ENCODE results near the gene IGIP.
A peak's percentile ranks its signal among the peaks of the same experiment; 100 is the strongest.

The IGIP gene

DNA sequence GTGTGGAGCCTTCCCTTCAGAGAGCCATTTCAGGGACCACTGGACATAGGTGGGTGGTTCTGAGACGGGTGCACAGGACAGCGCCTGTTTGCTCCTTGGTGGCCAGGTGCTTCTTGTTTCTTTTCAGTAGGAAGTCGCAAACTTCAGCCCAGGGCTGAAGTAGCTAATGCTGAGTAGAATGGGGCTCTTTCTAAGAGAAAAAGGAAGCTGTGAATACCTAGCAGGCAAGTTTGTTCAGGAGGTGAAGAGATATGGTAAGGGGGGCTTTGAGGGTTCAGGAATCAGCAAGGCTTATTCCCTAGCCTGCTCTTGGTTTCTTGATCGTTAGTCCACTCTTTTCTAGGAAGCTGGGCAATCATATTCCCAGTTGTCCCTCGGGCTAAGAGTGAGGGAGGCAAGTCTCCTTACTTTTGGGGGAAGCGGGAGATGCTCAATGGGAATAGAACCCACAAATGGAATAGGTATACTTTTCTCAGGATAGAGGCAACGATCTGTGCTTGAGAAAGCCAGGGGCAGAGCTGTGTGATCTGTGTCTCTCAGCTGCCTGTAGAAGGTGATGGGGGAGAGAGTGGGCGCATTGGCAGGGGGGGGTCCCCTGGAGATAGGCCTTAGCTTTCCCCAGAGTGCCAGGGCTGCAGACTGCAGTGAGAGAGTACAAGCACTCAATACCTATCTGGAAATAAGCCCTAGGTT is 13.7 kb upstream of the IGIP start:
- no peak for DNase-seq

DNA sequence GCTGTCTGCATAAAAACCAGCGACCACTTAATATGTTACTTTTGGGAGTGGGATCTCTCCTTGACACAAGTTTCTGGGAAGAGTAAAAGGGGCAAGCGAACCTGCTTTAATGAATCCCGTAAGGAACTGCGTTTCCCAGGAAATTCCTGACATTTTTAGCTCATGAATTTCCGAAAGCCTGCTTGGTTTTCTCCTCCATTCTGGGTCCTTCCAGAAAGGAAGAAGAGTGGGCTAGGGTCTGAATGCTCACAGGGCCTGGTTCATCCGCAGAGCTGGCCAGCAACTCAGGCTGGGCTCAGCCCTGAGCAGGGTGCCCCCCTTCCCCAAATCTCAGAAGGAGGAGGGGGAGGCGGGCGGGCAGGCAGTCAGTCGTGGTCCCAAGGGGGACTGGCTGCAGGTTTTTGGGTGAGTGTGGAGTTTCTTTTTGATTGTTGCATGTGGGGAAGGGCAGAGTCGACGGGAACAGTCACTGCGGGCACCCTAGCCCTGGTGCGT is 13.0 kb upstream of the IGIP start:
- no peak for DNase-seq

DNA sequence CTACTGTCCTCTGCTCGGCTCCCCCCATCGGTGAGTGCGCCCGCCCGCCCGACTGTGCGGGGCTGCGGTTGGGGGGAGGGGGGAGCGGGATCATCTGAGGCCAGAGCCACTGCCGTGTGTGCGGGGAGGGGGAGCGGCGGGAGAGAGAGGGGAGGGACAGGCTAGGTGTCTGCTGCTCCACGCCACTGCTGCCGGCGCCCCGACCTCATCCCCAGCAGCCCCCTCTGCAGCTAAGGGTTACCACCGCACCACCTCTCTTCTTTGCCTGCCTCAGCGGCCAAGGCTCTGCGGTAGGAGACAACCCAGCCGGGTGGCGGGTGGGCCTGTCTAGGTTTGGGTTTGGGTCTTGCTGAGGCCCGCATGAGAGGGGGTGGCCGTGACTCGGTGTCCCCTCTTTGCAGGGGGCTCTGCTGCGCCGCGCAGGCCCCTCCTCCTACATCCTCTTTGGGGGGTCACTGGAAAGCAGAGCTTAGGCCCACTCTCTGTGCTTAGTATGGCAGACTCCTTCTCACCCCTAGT is 12.5 kb upstream of the IGIP start:
- no peak for DNase-seq

DNA sequence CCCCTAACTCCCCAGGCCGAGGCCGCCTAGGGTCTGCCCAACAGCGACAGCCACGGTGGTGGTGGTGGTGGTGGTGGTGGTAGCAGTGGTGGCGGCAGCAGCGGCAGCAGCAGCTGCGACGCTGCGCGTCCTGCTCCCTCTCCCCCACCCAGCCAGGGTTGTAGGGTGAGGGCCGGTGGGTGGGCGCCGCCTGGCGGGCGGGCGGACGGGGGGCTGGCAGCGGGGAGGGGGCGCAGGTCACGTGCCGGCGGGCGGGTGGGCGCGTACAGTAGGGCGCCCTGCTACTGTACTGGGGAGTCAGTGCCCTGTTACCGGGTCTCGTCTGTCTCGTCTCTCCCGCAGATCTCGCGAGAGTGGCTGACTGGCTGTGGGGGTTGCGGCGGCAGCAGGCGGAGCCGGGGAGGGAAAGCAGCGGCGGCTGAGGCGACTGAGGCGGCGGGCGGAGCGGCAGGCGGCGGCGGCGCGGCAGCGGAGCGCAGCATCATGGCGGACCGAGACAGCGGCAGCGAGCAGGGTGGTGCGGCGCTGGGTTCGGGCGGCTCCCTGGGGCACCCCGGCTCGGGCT is 12.0 kb upstream of the IGIP start, which contains the start of gene PURA:
Gene PURA (plus strand): TSS at position 411 of the 565 bp plus-strand sequence. CDS start 73 bp downstream, at position 484.
- peak; percentile 95 for DNase-seq

DNA sequence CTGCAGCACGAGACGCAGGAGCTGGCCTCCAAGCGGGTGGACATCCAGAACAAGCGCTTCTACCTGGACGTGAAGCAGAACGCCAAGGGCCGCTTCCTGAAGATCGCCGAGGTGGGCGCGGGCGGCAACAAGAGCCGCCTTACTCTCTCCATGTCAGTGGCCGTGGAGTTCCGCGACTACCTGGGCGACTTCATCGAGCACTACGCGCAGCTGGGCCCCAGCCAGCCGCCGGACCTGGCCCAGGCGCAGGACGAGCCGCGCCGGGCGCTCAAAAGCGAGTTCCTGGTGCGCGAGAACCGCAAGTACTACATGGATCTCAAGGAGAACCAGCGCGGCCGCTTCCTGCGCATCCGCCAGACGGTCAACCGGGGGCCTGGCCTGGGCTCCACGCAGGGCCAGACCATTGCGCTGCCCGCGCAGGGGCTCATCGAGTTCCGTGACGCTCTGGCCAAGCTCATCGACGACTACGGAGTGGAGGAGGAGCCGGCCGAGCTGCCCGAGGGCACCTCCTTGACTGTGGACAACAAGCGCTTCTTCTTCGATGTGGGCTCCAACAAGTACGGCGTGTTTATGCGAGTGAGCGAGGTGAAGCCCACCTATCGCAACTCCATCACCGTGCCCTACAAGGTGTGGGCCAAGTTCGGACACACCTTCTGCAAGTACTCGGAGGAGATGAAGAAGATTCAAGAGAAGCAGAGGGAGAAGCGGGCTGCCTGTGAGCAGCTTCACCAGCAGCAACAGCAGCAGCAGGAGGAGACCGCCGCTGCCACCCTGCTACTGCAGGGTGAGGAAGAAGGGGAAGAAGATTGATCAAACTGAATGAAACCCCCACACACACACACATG is 11.2 kb upstream of the IGIP start:
- peak; percentile 57 for DNase-seq

DNA sequence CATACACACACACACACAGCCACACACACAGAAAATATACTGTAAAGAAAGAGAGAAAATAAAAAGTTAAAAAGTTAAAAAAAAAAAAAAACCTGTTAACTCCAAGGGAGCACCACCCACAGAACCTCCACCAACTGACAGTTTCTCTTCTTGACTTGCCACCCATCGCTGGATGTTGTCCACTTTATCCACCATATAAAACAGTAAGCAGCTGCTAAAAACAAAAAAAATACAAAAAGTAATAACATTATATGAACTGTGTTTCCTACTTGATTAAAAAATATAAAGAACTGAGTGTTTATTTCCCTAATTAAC is 10.6 kb upstream of the IGIP start:
- no peak for DNase-seq

DNA sequence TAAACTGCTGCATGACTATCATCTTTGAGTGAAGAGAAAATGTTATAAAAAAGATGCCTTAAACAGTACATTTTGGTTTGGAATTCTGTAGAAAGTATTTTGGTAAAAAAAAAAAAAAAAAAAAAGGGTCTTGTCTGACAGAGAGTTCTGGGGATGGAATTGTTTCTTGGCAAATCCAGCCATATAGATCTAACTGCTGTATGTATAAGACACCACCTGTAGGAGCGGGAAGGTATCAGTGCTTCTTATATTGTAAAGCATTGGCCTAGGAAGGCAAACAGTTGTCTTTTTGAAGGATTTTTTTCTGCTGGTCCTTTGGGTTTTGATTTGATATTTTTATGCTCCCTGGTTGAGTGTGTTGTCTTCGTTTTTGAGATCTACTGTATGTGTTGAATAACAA is 9.0 kb upstream of the IGIP start:
- no peak for DNase-seq

DNA sequence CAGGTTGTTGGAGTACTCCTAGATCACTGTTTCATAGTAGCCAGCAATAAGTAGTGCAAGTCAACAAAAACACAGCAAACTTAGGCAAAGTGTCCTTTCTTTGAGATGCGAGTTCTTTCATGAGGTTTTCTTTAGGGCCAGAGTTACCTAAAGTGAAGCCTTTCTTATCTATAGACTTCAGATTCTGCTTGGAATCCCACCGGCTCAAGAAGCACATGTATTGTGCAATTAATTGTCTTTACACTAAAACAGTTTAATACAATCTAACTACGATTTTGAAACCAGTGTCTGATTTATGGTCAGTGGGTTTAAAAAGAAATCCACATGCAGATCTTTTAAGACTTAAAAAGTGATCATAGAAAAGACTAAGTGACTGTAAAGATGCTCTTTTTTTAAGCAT is 8.2 kb upstream of the IGIP start:
- DNase-seq = no peak

DNA sequence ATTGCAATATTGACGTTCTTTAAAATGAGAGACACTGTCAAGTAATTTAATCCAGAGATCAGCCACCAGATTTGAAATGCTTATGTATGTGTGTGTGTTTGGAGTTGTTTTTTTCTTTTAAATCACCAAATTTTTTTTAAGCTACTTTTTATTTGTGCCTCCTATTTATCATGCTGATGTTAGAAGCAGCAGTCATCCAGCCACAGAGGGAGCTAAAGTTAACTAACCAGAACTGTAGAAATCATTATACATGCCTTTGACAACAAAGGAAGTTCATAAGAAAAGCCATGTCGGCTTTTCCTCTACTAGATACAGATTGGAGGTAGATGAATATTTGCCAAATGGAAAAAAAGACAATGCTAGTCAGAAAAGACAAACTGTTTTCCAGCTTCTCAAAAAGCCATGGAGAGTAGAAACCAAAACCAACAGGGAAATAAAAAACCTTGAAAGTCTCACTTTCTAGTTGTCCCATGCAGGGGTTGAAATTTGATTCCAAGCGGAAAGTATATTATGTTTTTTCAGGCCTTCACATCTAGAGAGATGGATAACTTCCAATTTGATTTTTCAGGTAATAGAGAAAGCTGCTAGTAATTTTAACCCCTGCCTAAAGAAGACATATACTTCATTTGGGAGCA is 7.3 kb upstream of the IGIP start:
- DNase-seq = no peak

DNA sequence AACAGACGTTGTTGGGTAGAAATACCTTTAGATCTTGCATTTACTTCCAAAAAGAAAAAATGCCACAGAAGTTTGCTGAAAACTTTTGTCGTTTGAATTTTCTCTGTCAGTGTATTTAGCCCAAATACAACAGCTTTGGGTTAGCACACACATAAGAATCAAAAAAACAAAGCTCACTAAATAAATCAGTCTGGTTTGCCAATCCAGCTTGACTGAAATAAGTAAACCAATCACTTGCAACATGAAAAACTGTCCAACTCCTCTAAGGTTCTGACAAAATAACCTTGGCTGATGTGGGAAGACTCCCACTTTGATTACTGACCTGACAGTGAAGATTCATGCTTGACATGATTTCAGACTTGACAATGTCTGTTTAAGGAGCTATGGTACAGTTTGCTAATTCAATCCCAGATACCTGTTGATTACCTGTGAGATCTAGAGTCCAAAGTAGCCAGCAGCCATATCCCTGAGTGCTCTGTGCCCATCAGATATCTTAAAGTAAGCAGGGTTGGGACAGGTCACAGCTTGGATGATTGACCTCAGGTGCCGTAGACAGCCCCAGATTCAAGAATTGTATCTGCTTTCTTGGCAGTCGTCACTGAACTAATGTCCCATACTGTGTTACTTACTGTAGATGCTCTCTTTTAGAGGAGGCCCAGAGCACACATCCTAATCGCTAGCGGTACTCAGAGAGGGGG is 727 bp downstream of the IGIP start:
- DNase-seq = no peak

DNA sequence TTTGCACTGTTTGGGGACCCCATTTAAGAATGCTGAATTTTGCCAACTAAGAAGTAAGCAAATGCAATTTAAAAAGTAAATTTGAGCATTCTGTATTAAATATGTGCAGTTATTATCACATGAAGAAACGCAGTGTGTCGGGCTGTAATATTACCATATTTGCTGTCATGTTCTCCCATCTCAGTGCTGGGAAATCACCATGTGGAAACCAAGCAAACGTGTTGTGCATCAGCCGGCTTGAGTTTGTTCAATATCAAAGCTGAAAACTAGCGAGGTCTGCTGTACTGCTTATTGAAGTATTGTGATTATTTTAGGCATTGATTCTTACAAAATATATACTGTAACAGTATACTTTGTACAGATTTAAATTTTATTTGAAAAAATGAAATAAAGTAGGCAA is 2.6 kb downstream of the IGIP start:
- DNase-seq = no peak

DNA sequence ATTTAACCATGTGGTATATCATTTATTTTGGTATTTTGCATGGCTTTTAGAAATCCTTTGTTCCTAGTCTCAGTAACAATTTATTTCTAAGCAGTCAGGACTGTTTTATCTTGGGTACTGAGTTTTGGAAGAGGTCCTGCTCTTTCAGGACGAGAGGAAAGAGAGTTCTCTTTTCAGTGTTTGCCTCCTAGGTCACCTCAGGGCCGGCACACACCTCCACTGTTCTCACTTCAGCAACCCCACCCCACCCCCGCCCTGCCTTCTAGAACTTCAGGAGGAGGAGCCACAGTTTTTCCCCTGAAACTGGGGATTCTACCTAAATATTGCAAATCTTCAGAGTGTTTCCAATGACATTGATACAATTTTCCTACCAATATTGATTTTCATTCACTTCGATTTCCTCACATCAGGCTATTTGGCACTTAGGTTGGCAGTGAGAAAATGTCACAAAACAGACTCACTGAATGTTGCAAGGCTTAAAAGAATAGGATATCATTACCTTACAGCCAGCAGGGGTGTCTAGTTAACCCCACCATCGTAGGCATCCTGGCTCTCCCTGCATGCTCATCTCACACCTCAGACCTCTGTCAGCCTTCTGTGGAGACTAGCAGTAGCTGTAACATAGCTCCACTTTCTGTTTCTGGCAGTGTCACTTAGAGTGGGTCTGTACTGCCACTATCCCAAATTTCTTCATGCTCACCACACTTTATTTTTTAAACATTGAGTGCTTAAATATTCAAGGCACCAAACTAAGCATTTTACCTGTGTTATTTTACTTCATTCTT is 5.4 kb downstream of the IGIP start:
- no peak for DNase-seq

DNA sequence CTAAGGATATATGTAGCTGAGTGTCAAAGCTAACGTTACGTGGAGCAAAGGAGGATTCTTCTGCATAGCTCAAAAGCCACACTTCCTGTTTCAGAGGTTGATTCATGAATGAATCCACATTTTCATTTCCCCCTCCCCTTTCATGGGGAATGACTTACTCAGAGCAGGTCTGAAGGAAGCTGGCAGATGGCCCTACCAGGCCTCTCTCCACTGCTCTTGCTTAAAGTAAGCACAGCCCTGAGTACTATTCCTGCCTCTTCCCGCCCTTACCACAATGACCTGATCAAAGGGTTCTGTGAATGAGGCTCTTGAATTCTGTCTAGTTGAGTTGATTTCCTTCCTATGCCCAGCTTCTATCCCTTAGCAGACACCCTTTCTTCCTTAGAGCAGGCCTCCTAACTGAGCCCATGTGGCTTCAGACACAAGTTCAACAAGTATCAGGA is 6.3 kb downstream of the IGIP start:
- DNase-seq = no peak

DNA sequence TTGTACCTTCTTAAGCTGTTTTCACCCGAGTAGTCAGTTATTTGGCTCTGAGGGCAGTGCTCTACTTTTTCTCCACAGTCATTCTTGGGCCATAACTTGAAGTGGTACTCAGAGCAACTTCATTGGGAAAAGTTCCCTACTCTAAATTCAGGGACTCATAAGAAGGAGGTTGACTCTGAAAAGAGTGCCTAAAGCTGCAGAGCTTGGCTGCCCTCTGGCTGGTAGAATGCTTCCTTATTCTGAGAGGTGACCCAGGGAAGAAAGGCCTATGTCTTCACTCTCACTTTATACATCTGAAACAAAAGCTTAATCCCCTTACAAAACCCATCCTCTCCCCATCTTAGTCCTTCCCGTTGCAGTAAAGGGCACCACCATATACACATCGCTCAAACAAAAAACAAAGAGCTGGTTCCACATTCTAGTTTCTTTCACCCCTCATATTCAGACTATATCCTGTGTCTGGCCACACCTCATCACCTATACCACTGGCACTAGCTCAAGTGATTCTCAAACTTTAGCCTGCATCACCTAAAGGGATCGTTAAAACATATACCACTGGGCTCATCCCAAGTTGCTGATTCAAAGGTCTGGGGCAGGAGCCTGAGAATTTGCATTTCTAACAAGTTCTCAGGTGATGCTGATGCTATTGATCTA is 7.9 kb downstream of the IGIP start:
- no peak for DNase-seq

DNA sequence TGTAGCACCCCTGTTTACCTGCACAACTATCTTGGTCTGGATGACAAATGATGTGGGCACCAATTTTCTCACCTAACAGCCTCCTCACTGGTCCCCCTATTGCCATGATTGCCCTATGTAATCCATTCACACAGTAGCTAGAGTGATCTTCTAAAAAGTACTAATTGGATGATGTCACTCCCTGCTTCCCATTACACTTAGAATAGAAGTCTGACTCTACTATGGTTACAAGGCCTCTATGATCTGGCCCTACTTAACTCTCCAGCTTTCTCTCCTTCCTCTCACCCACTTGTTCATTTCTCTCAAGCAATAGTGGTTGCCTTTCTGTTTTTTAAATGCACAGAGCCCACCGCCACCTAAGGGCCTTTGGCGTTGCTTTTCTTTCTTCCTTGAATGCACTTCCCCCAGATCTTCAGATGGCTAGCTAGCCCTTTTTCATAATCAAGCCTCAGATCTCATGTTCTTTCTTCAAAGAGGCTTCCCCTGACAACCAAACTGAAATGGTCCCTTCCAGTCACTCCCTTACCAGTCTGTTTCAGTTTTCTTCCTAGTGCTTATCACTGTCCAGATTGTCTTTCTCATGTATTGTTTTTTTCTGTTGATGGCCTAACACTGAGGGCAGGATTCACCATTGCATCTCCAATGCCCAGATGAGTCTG is 8.7 kb downstream of the IGIP start:
- DNase-seq = no peak

DNA sequence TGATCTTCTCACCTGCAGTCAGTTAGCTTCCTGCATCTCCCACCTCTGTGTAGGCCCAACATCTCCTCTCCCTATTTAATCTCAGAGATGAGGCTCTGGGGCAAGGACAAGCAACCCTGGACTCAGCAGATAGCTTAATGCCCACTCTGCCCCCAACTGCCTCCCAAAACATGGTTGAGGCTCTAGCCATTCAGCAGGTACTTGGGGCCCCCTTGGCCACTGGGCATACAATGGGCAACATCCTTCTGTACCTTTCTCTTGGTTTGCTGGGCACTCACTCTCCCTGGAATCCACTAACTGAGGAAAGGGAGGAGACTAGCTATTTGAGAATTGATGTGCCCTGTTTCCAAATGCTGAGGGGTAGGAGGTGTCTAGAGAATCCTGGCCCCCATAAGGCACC is 9.4 kb downstream of the IGIP start:
- DNase-seq = no peak

DNA sequence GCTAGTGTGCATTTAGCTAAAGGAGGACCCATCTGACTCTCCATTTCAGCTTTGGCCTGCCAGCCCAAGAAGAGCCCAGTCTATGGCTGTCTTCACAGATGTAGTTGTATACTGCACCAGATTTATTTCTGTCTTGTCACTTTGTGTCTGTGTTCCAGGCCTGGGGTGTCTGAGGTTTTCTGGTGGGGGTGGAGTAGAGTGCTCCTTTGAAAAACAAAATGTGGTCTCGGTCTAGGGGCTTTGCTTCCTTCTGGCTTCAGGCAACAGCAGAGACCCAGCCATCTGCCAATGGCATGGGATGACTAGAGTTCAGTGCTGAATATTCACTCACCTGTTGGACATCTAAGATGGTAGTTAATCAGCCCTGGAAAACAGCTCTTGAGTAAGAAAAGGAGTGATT is 10.9 kb downstream of the IGIP start:
- DNase-seq = no peak

DNA sequence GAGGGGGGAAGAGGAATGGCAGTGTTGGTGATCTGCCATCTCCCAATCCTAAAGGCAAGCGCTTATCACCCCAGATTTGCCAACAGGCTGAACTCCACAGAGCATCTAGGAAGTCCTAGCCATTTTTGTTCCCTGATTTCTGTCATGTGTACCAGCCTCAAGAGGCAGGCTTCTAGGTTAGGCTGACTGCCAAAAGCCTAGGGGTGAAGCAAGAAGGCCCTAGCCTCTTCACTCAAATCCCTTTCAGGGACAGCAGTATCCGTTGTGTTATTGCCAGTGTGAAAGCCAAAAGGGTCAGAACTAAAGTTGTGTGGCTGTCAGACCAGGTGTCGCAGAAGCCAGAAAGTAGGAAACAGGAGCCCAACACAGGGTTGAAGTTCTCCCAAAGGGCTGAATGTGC is 14.7 kb downstream of the IGIP start:
- DNase-seq = no peak

DNA sequence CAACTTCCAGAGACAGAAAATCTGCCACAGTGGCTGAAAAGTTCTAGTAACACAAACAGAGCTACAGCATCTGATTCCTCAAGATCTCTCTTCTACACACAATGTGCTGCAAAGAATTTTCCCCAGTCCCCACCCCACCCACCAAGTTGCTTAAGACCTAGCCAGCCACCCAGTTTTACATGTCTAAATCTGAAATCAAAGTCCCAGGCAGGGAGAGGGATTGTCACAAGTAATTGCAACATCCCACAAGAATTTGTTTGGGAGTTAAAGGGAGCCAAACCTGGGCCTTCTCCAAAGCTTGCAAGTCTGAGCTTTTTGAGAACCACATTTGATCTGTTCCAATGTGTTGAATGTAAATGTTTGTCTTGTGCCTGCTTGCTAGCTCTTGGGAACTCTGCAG is 15.5 kb downstream of the IGIP start:
- no peak for DNase-seq

DNA sequence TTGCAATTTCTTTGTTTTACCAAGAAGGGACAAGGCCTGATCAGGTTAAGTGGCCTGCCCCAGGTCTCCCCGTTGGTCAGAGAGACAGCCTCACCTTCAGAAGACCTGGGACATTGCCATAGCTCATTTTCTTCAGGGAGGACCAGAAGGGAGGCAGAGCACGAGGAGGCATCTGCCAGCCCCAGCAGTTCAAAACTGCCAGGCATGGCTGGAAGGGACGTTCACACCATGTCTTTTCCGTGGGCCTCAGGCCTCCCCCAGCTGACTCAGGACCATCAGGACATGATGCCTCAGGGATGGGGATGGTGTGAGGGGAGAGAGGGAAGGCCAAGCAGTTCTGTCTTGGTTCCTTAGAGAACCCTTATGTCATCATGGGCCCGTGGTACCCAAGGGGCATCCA is 16.5 kb downstream of the IGIP start:
- DNase-seq = no peak

DNA sequence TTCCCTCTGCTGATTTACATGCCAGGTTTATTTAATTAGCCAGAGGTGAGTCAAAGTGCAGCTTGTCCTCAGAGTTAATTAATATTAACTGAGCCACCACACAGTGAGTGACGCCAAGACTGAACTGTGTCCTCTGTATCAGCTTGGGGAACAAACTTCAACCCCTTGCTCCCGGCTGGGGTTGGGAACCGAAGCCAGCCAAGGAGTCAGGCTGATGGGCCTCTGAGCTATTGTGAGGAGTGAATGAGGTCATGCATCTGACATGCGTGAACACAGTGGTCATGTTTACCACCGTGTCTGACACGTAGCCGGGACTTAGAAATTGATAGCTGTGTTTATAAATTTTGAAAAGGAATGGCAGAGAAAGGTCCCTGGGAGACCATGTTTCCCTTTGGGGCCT is 17.1 kb downstream of the IGIP start:
- DNase-seq = no peak
